GM12892 (cell line): ENCODE data around the gene C16orf78.

Source experiments
- POLR2A ChIP-seq: IDR thresholded peaks from 2 replicates; pipeline ENCODE4 v1.6.1; 2011; ENCODE audit warnings: low read depth, low read length, control low read depth
- TAF1 ChIP-seq: IDR thresholded peaks from 2 replicates; pipeline ENCODE4 v1.6.1; 2011; ENCODE audit warnings: low read depth, mild to moderate bottlenecking, control low read depth, low read length, borderline replicate concordance

DNA sequence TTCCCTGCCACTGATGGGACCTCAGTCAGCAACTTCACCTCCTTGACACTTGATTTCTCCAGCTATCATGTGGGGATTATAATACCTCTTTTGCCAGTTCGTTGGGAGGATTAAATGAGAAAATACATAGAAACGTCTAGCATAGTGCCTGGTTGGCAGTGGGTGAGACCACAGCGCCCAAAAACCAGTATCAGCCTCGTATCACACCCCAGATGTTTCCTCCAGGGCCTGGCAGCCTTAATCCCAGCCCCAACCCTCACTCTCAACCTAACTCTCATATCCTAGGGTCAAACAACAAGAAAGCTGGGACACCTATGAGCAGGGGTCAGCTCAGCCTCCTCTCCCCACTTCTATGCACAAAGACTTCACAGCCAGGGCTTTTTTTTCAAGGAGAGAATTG lies 14.0 kb upstream of the C16orf78 start:
- TF ChIP-seq POLR2A: no peak
- no peak for TF ChIP-seq TAF1
